Measurements from ENCODE around the gene ATF1. TPM values are rescaled to one million over a fixed set of nuclear protein-coding genes. Genes with fewer than 3 reads are reported as not detected.
"Not testable (repeated sequence)": the region's sequence is repeated elsewhere in the genome, so short reads cannot be mapped to it uniquely, and the experiment has no call there.

ATF1 gene
- total RNA-seq, 1 donor: 29.0 TPM

GRCh38 chr12:50842637-50843493, 79.0 kb downstream of the ATF1 start, which contains the start of gene TMPRSS12:
Gene TMPRSS12 (plus strand): TSS chr12:50842926. CDS start chr12:50842965, 39 bp downstream.
- TF ChIP-seq, protein P1, sequence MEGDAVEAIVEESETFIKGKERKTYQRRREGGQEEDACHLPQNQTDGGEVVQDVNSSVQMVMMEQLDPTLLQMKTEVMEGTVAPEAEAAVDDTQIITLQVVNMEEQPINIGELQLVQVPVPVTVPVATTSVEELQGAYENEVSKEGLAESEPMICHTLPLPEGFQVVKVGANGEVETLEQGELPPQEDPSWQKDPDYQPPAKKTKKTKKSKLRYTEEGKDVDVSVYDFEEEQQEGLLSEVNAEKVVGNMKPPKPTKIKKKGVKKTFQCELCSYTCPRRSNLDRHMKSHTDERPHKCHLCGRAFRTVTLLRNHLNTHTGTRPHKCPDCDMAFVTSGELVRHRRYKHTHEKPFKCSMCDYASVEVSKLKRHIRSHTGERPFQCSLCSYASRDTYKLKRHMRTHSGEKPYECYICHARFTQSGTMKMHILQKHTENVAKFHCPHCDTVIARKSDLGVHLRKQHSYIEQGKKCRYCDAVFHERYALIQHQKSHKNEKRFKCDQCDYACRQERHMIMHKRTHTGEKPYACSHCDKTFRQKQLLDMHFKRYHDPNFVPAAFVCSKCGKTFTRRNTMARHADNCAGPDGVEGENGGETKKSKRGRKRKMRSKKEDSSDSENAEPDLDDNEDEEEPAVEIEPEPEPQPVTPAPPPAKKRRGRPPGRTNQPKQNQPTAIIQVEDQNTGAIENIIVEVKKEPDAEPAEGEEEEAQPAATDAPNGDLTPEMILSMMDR (IDR thresholded peaks at IDR 0.05; ENCODE audit: extremely low read depth, low read depth, low read length): no peak
- Histone ChIP-seq H3K4me3 (ENCODE audit: insufficient read depth, low read length) (peak within 1 kb of the TSS; percentile 59), H3K4me2 (ENCODE audit: insufficient read depth, low read length) (peak within 1 kb of the TSS; percentile 66), H3K79me2 (ENCODE audit: insufficient read depth, low read length) (no peaks in the 10 kb centered on the region), H3K36me3 (ENCODE audit: insufficient read depth, low read length) (no peaks in the 10 kb centered on the region), H3K4me1 (ENCODE audit: insufficient read depth, low read length) (peaks cover 4% of the 10 kb centered on the region), H3K27ac (ENCODE audit: low read depth, low read length) (no peak within 1 kb of the TSS), H3K9me3 (ENCODE audit: low read depth, low read length) (peaks cover 2% of the 10 kb centered on the region), H2AFZ (ENCODE audit: low read length) (peak within 1 kb of the TSS; percentile 78), H3K27me3 (ENCODE audit: insufficient read depth, low read length) (no peaks in the 10 kb centered on the region), H4K20me1 (ENCODE audit: insufficient read depth, low read length) (no peaks in the 10 kb centered on the region)
- peak; percentile 87 for DNase-seq (ENCODE audit: insufficient read length, low spot score, missing footprints)

DNA sequence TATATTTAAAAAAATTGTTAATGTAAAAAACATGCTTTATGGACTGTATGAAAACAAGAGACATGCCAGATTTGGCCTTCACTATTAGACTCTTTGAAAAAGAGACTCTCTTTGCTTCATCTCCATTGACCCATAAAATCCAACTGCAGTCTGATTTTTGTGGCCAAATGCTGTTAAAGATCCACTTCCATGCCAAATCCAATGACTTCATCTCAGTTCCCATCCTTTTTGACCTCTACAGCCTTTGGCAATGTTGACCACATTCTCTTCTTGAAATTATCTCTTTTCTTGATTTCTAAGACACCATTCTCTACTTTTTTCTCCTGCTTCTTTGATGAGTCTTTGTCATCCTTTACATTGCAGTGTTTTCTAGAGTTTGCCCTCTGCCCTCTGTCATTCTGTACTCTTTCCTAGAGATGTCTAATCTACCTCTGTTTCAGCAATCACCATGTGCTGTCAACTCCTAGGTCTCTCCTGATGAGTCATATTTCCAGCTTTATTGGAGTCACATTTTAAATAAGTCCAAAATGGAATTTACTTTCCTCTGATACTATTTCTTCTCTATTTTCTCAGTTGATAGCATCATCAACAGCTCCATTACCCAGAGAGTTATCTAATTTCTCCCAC, 81.2 kb downstream of the ATF1 start:
- DNase-seq (ENCODE audit: insufficient read length, low spot score, missing footprints): no peak
- Histone ChIP-seq H3K4me1 (ENCODE audit: insufficient read depth, low read length) (no peaks in the 10 kb centered on the region), H3K4me3 (ENCODE audit: insufficient read depth, low read length) (no peak overlapping the region), H3K9me3 (ENCODE audit: low read depth, low read length) (peaks cover 2% of the 10 kb centered on the region), H4K20me1 (ENCODE audit: insufficient read depth, low read length) (no peaks in the 10 kb centered on the region), H3K79me2 (ENCODE audit: insufficient read depth, low read length) (no peaks in the 10 kb centered on the region), H3K27me3 (ENCODE audit: insufficient read depth, low read length) (no peaks in the 10 kb centered on the region), H3K4me2 (ENCODE audit: insufficient read depth, low read length) (no peak overlapping the region), H2AFZ (ENCODE audit: low read length) (no peak overlapping the region), H3K27ac (ENCODE audit: low read depth, low read length) (no peak overlapping the region), H3K36me3 (ENCODE audit: insufficient read depth, low read length) (no peaks in the 10 kb centered on the region)
- TF ChIP-seq, protein P1 (IDR thresholded peaks at IDR 0.05; ENCODE audit: extremely low read depth, low read depth, low read length): no peak

DNA sequence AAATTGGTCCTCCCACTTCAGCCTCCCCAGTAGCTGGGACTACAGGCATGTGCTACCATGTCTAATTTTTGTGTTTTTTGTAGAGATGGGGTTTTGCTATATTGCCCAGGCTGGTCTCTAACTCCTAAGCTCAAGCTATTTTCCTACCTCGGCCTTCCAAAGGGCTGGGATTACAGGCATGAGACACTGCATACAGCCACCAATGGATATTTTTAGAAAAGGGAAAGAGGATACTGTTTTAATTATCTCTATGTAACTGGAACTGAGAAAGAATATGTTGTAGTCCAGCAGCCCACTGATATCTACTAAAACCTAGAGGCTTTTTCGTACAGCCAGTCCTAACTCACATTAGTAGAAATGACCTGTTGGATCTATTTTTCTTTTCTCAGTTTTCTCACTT, 85.1 kb downstream of the ATF1 start:
- TF ChIP-seq, protein P1 (IDR thresholded peaks at IDR 0.05; ENCODE audit: extremely low read depth, low read depth, low read length): no peak
- Histone ChIP-seq H3K27me3 (ENCODE audit: insufficient read depth, low read length) (peaks cover 21% of the 10 kb centered on the region), H2AFZ (ENCODE audit: low read length) (no peak overlapping the region), H3K27ac (ENCODE audit: low read depth, low read length) (no peak overlapping the region), H3K9me3 (ENCODE audit: low read depth, low read length) (no peaks in the 10 kb centered on the region), H4K20me1 (ENCODE audit: insufficient read depth, low read length) (no peaks in the 10 kb centered on the region), H3K4me2 (ENCODE audit: insufficient read depth, low read length) (no peak overlapping the region), H3K36me3 (ENCODE audit: insufficient read depth, low read length) (no peaks in the 10 kb centered on the region), H3K79me2 (ENCODE audit: insufficient read depth, low read length) (no peaks in the 10 kb centered on the region), H3K4me3 (ENCODE audit: insufficient read depth, low read length) (no peak overlapping the region), H3K4me1 (ENCODE audit: insufficient read depth, low read length) (no peaks in the 10 kb centered on the region)
- DNase-seq (ENCODE audit: insufficient read length, low spot score, missing footprints): no peak

DNA sequence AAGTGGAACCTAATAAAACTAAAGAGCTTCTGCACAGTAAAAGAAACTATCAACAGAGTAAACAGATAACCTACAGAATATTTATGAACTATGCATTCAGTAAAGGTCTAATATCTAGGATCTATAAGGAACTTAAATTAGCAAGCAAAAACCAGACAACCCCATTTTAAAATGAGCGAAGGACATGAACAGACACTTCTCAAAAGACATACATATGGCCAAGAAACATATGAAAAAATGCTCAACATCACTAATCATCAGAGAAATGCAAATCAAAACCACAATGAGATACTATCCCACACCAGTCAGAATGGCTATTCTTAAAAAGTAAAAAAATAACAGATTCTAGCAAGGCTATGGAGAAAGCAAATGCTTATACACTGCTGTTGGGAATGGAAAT, 91.3 kb downstream of the ATF1 start:
- not testable (repeated sequence) for H3K27ac ChIP-seq (ENCODE audit: low read depth, low read length); H4K20me1 ChIP-seq (ENCODE audit: insufficient read depth, low read length); H3K9me3 ChIP-seq (ENCODE audit: low read depth, low read length); H3K4me3 ChIP-seq (ENCODE audit: insufficient read depth, low read length); H3K4me2 ChIP-seq (ENCODE audit: insufficient read depth, low read length); H3K79me2 ChIP-seq (ENCODE audit: insufficient read depth, low read length); H3K4me1 ChIP-seq (ENCODE audit: insufficient read depth, low read length); H2AFZ ChIP-seq (ENCODE audit: low read length); H3K36me3 ChIP-seq (ENCODE audit: insufficient read depth, low read length); DNase-seq (ENCODE audit: insufficient read length, low spot score, missing footprints)
- H3K27me3 ChIP-seq (ENCODE audit: insufficient read depth, low read length): peaks cover 21% of the 10 kb centered on the region

DNA sequence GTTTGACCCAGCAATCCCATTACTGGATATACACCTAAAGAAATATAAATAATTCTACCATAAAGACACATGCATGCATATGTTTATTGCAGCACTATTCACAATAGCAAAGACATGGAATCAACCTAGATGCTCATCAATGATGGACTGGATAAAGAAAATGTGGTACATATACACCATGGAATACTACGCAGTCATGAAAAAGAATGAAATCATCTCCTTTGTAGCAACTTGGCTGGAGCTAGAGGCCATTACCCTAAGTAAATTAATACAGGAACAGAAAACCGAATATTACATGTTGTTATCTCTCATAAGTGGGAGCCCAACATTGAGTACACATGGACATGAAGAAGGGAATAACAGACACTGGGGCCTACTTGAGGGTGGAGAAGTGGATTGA, 91.8 kb downstream of the ATF1 start:
- H3K4me3 ChIP-seq (ENCODE audit: insufficient read depth, low read length); H3K4me2 ChIP-seq (ENCODE audit: insufficient read depth, low read length); H4K20me1 ChIP-seq (ENCODE audit: insufficient read depth, low read length); H3K4me1 ChIP-seq (ENCODE audit: insufficient read depth, low read length); H3K36me3 ChIP-seq (ENCODE audit: insufficient read depth, low read length); H3K27ac ChIP-seq (ENCODE audit: low read depth, low read length); H3K9me3 ChIP-seq (ENCODE audit: low read depth, low read length); H3K79me2 ChIP-seq (ENCODE audit: insufficient read depth, low read length); H2AFZ ChIP-seq (ENCODE audit: low read length); DNase-seq (ENCODE audit: insufficient read length, low spot score, missing footprints): not testable (repeated sequence)
- H3K27me3 ChIP-seq (ENCODE audit: insufficient read depth, low read length): peaks cover 21% of the 10 kb centered on the region
